SK-N-SH treated with all-trans-retinoic acid at 6 μM for 48 hours (cell line): ENCODE data around the gene SDK1.

Experiments used
- ATAC-seq: fragments of 200-7000 bp; cut with Tn5 transposase; 3 replicates; pipeline ENCODE4 v1.9.1; 2020; ENCODE audit warnings: mild to moderate bottlenecking, moderate library complexity
- ARNTL ChIP-seq: fragments of 450-650 bp; formaldehyde crosslinking; IDR thresholded peaks from 2 replicates; pipeline ENCODE4 v1.5.0; 2020; ENCODE audit warnings: low read depth, mild to moderate bottlenecking, moderate library complexity, borderline replicate concordance
- BACH2 ChIP-seq: fragments of 250-450 bp; sonication (Bioruptor Pico); IDR thresholded peaks from 2 replicates; pipeline ENCODE4 v1.9.0; 2021; ENCODE audit warnings: mild to moderate bottlenecking, borderline replicate concordance
- CREB5 ChIP-seq: fragments of 250-450 bp; sonication (Bioruptor Pico); IDR thresholded peaks from 2 replicates; pipeline ENCODE4 v1.5.1; 2020; ENCODE audit warnings: low read depth, mild to moderate bottlenecking, moderate library complexity
- CSDC2 ChIP-seq: fragments of 250-450 bp; sonication (Bioruptor Pico); IDR thresholded peaks from 2 replicates; pipeline ENCODE4 v1.5.0; 2020; ENCODE audit warnings: mild to moderate bottlenecking, moderate library complexity
- ESRRG ChIP-seq: fragments of 250-450 bp; sonication (Bioruptor Pico); IDR thresholded peaks from 2 replicates; pipeline ENCODE4 v1.6.1; 2021; ENCODE audit warnings: mild to moderate bottlenecking
- GLIS3 ChIP-seq: fragments of 250-450 bp; sonication (Bioruptor Pico); IDR thresholded peaks from 2 replicates; pipeline ENCODE4 v1.5.0; 2020; ENCODE audit warnings: mild to moderate bottlenecking, moderate library complexity
- ISL1 ChIP-seq: fragments of 250-450 bp; sonication (Bioruptor Pico); IDR thresholded peaks from 2 replicates; pipeline ENCODE4 v2.1.2; 2022; ENCODE audit warnings: mild to moderate bottlenecking, moderate library complexity
- OSR1 ChIP-seq: fragments of 250-450 bp; sonication (Bioruptor Pico); IDR thresholded peaks from 2 replicates; pipeline ENCODE4 v1.8.0; 2022; ENCODE audit warnings: moderate library complexity, mild to moderate bottlenecking, inconsistent platforms
- PPARA ChIP-seq: fragments of 250-450 bp; sonication (Bioruptor Pico); IDR thresholded peaks from 2 replicates; pipeline ENCODE4 v1.5.0; 2020; ENCODE audit warnings: mild to moderate bottlenecking, borderline replicate concordance
- RARB ChIP-seq: fragments of 250-450 bp; sonication (Bioruptor Pico); IDR thresholded peaks from 2 replicates; pipeline ENCODE4 v1.8.0; 2021; ENCODE audit warnings: mild to moderate bottlenecking, moderate library complexity
- SNAI2 ChIP-seq: fragments of 250-450 bp; sonication (Bioruptor Pico); IDR thresholded peaks from 2 replicates; pipeline ENCODE4 v1.5.0; 2020; ENCODE audit warnings: mild to moderate bottlenecking, moderate library complexity
- TCF4 ChIP-seq: fragments of 250-450 bp; sonication (Bioruptor Pico); IDR thresholded peaks from 2 replicates; pipeline ENCODE4 v1.8.0; 2021; ENCODE audit warnings: mild to moderate bottlenecking, moderate library complexity, borderline replicate concordance
- TOX ChIP-seq: fragments of 250-450 bp; sonication (Bioruptor Pico); IDR thresholded peaks from 2 replicates; pipeline ENCODE4 v1.8.0; 2021; ENCODE audit warnings: mild to moderate bottlenecking, moderate library complexity, borderline replicate concordance
- ZC3H10 ChIP-seq: fragments of 250-450 bp; sonication (Bioruptor Pico); IDR thresholded peaks from 2 replicates; pipeline ENCODE4 v1.5.1; 2021; ENCODE audit warnings: mild to moderate bottlenecking, moderate library complexity
- ZFP3 ChIP-seq: fragments of 250-450 bp; sonication (Bioruptor Pico); IDR thresholded peaks from 2 replicates; pipeline ENCODE4 v1.5.0; 2020; ENCODE audit warnings: mild to moderate bottlenecking, moderate library complexity
- ZFP30 ChIP-seq: fragments of 450-650 bp; formaldehyde crosslinking; IDR thresholded peaks from 2 replicates; pipeline ENCODE4 v1.5.0; 2022; ENCODE audit warnings: mild to moderate bottlenecking, moderate library complexity
- ZNF565 ChIP-seq: fragments of 450-650 bp; formaldehyde crosslinking; conservative IDR thresholded peaks from 2 replicates; pipeline ENCODE4 v1.5.0; 2020; ENCODE audit warnings: low read depth, mild to moderate bottlenecking, moderate library complexity
- ZNF70 ChIP-seq: fragments of 450-650 bp; formaldehyde crosslinking; IDR thresholded peaks from 2 replicates; pipeline ENCODE4 v1.5.0; 2020; ENCODE audit warnings: mild to moderate bottlenecking, moderate library complexity
- ZNF8 ChIP-seq: fragments of 450-650 bp; formaldehyde crosslinking; IDR thresholded peaks from 2 replicates; pipeline ENCODE4 v1.5.0; 2020; ENCODE audit warnings: mild to moderate bottlenecking, moderate library complexity
- TF ChIP-seq, protein P1 (sequence below): fragments of 250-450 bp; sonication (Bioruptor Pico); IDR thresholded peaks from 2 replicates; pipeline ENCODE4 v1.5.0; 2020; ENCODE audit warnings: mild to moderate bottlenecking, moderate library complexity
- TF ChIP-seq, protein P2 (sequence below): fragments of 250-450 bp; sonication (Bioruptor Pico); IDR thresholded peaks from 2 replicates; pipeline ENCODE4 v1.5.1; 2021; ENCODE audit warnings: mild to moderate bottlenecking, moderate library complexity
- TF ChIP-seq, protein P3 (sequence below): fragments of 250-450 bp; sonication (Bioruptor Pico); IDR thresholded peaks from 2 replicates; pipeline ENCODE4 v1.8.0; 2021; ENCODE audit warnings: low read depth, mild to moderate bottlenecking, moderate library complexity, borderline replicate concordance
- TF ChIP-seq, protein P4 (sequence below): fragments of 250-450 bp; sonication (Bioruptor Pico); IDR thresholded peaks from 2 replicates; pipeline ENCODE4 v1.8.0; 2020; ENCODE audit warnings: mild to moderate bottlenecking, moderate library complexity, borderline replicate concordance

Gene SDK1

DNA sequence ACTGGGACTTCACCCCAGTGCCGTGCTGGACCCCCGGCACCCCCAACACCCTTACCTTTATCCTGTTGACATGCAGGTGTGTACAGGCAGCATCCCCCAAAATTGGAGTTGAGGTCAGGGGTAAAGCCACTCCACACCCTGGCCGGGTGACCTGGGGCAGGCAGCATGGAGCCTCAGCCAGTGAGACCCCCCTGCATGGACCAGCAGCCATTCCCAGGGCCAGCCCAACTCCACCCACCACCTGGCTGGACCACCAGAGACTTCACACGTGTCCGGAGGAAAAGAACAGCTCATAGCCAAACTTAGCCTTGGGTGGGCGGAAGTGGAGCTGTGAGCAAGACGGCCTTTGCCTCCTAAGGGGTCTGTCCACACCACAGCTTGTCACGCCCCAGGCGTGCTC, 968.0 kb downstream of the SDK1 start:
- TF ChIP-seq PPARA: no peak
- no peak for TF ChIP-seq TCF4 (CRISPR knock-in tag)
- no peak for TF ChIP-seq ISL1 (CRISPR knock-in tag)
- no peak for TF ChIP-seq BACH2
- TF ChIP-seq ESRRG (CRISPR knock-in tag): no peak
- TF ChIP-seq RARB (CRISPR knock-in tag): no peak
- TF ChIP-seq ZNF8 (CRISPR knock-in tag): no peak
- TF ChIP-seq, protein P1, sequence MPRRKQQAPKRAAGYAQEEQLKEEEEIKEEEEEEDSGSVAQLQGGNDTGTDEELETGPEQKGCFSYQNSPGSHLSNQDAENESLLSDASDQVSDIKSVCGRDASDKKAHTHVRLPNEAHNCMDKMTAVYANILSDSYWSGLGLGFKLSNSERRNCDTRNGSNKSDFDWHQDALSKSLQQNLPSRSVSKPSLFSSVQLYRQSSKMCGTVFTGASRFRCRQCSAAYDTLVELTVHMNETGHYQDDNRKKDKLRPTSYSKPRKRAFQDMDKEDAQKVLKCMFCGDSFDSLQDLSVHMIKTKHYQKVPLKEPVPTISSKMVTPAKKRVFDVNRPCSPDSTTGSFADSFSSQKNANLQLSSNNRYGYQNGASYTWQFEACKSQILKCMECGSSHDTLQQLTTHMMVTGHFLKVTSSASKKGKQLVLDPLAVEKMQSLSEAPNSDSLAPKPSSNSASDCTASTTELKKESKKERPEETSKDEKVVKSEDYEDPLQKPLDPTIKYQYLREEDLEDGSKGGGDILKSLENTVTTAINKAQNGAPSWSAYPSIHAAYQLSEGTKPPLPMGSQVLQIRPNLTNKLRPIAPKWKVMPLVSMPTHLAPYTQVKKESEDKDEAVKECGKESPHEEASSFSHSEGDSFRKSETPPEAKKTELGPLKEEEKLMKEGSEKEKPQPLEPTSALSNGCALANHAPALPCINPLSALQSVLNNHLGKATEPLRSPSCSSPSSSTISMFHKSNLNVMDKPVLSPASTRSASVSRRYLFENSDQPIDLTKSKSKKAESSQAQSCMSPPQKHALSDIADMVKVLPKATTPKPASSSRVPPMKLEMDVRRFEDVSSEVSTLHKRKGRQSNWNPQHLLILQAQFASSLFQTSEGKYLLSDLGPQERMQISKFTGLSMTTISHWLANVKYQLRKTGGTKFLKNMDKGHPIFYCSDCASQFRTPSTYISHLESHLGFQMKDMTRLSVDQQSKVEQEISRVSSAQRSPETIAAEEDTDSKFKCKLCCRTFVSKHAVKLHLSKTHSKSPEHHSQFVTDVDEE: no peak
- no peak for TF ChIP-seq GLIS3 (CRISPR knock-in tag)
- no peak for TF ChIP-seq ZNF70 (CRISPR knock-in tag)
- no peak for TF ChIP-seq CSDC2 (CRISPR knock-in tag)
- TF ChIP-seq, protein P2, sequence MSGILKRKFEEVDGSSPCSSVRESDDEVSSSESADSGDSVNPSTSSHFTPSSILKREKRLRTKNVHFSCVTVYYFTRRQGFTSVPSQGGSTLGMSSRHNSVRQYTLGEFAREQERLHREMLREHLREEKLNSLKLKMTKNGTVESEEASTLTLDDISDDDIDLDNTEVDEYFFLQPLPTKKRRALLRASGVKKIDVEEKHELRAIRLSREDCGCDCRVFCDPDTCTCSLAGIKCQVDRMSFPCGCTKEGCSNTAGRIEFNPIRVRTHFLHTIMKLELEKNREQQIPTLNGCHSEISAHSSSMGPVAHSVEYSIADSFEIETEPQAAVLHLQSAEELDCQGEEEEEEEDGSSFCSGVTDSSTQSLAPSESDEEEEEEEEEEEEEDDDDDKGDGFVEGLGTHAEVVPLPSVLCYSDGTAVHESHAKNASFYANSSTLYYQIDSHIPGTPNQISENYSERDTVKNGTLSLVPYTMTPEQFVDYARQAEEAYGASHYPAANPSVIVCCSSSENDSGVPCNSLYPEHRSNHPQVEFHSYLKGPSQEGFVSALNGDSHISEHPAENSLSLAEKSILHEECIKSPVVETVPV (CRISPR knock-in tag): no peak
- TF ChIP-seq, protein P3, sequence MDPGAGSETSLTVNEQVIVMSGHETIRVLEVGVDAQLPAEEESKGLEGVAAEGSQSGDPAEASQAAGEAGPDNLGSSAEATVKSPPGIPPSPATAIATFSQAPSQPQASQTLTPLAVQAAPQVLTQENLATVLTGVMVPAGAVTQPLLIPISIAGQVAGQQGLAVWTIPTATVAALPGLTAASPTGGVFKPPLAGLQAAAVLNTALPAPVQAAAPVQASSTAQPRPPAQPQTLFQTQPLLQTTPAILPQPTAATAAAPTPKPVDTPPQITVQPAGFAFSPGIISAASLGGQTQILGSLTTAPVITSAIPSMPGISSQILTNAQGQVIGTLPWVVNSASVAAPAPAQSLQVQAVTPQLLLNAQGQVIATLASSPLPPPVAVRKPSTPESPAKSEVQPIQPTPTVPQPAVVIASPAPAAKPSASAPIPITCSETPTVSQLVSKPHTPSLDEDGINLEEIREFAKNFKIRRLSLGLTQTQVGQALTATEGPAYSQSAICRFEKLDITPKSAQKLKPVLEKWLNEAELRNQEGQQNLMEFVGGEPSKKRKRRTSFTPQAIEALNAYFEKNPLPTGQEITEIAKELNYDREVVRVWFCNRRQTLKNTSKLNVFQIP: no peak
- TF ChIP-seq CREB5 (CRISPR knock-in tag): no peak
- no peak for TF ChIP-seq ZNF565 (CRISPR knock-in tag)
- TF ChIP-seq, protein P4, sequence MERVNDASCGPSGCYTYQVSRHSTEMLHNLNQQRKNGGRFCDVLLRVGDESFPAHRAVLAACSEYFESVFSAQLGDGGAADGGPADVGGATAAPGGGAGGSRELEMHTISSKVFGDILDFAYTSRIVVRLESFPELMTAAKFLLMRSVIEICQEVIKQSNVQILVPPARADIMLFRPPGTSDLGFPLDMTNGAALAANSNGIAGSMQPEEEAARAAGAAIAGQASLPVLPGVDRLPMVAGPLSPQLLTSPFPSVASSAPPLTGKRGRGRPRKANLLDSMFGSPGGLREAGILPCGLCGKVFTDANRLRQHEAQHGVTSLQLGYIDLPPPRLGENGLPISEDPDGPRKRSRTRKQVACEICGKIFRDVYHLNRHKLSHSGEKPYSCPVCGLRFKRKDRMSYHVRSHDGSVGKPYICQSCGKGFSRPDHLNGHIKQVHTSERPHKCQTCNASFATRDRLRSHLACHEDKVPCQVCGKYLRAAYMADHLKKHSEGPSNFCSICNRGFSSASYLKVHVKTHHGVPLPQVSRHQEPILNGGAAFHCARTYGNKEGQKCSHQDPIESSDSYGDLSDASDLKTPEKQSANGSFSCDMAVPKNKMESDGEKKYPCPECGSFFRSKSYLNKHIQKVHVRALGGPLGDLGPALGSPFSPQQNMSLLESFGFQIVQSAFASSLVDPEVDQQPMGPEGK (CRISPR knock-in tag): no peak
- no peak for TF ChIP-seq OSR1 (CRISPR knock-in tag)
- TF ChIP-seq ZFP3 (CRISPR knock-in tag): no peak
- TF ChIP-seq SNAI2 (CRISPR knock-in tag): no peak
- TF ChIP-seq ZFP30 (CRISPR knock-in tag): no peak
- ATAC-seq: no peak

GRCh38 chr7:4269746-4270145, 968.7 kb downstream of the SDK1 start:
- ATAC-seq: no peak
- TF ChIP-seq SNAI2 (CRISPR knock-in tag) (no peak), ZNF8 (CRISPR knock-in tag) (no peak), TCF4 (CRISPR knock-in tag) (no peak), ARNTL (CRISPR knock-in tag) (no peak)

DNA sequence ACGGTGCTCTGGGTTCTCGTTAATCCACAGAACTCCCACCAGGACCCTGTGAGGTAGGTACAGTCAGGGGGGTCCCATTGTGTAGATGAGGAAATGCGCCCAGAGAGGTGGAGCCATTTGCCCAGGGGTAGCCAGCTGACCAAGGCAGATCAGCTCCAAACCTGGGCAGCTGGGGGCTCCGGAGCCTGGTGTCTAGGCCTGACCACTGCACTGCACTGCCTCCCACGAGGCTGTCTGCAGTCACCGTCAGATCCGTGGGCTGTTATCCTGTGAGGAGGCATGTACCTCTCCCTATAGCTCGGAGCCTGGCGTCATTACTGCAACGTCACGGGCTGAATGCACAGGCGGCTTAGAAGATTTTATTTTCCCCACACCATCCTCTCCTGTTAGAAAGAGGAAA, 969.2 kb downstream of the SDK1 start:
- TF ChIP-seq, protein P3: no peak
- TF ChIP-seq SNAI2 (CRISPR knock-in tag): no peak
- TF ChIP-seq, protein P4 (CRISPR knock-in tag): no peak
- TF ChIP-seq ZC3H10 (CRISPR knock-in tag): no peak
- no peak for TF ChIP-seq PPARA
- no peak for TF ChIP-seq ESRRG (CRISPR knock-in tag)
- no peak for TF ChIP-seq TOX (CRISPR knock-in tag)
- TF ChIP-seq ZFP30 (CRISPR knock-in tag): no peak
- TF ChIP-seq, all 23 proteins: peak for 0
- ATAC-seq: no peak
